ENCODE measurements around the gene CHCHD4. TPM values are rescaled to one million over a fixed set of nuclear protein-coding genes. Genes with fewer than 3 reads are reported as not detected.

The CHCHD4 gene
- total RNA-seq, 4 donors from 2014 or later = 10.7 to 17.7 (median 13.8) TPM

GRCh38 chr3:14143271-14144225 is 18.9 kb upstream of the CHCHD4 start:
- no peaks in the 10 kb centered on the region for H3K27me3 ChIP-seq
- H3K9me3 ChIP-seq = no peaks in the 10 kb centered on the region
- H3K4me1 ChIP-seq = peaks cover 0 to 60% (median 31%) of the 10 kb centered on the region in 4 donors
- peak in 1 of 2 donors; percentile 70 for DNase-seq (ENCODE audit: low spot score in 2 of 2)
- 41% methylated on average over 7 of the region's 7 CpGs for WGBS, 2 donors
- peaks cover 0 to 68% (median 8%) of the 10 kb centered on the region in 3 donors for H3K36me3 ChIP-seq
- TF ChIP-seq POLR2A (IDR thresholded peaks at IDR 0.05) = no peak
- peak in 1 of 2 donors; percentile 87 for TF ChIP-seq EP300 (IDR thresholded peaks at IDR 0.05)
- TF ChIP-seq CTCF (IDR thresholded peaks at IDR 0.05) = no peak
- peak overlapping the region; percentile 72 to 96 (median 87) for H3K27ac ChIP-seq
- peak overlapping the region in 1 of 4 donors; percentile 39 for H3K4me3 ChIP-seq

GRCh38 chr3:14142567-14143270 is 18.0 kb upstream of the CHCHD4 start:
- peaks cover 0 to 68% (median 8%) of the 10 kb centered on the region in 3 donors for H3K36me3 ChIP-seq
- H3K27ac ChIP-seq = peak overlapping the region; percentile 33 to 96 (median 87)
- H3K4me1 ChIP-seq = peaks cover 0 to 60% (median 31%) of the 10 kb centered on the region in 4 donors
- no peaks in the 10 kb centered on the region for H3K27me3 ChIP-seq
- H3K9me3 ChIP-seq = no peaks in the 10 kb centered on the region
- DNase-seq (ENCODE audit: low spot score in 2 of 2) = no peak
- TF ChIP-seq POLR2A (IDR thresholded peaks at IDR 0.05) (no peak), CTCF (IDR thresholded peaks at IDR 0.05) (no peak), EP300 (IDR thresholded peaks at IDR 0.05) (no peak)
- WGBS, 2 donors = 72 to 75% methylated on average over 8 of the region's 8 CpGs
- no peak overlapping the region for H3K4me3 ChIP-seq

GRCh38 chr3:14141602-14142341 is 17.1 kb upstream of the CHCHD4 start:
- Histone ChIP-seq H3K9me3 (no peaks in the 10 kb centered on the region), H3K27me3 (no peaks in the 10 kb centered on the region), H3K4me3 (no peak overlapping the region), H3K36me3 (peaks cover 0 to 68% (median 7%) of the 10 kb centered on the region in 3 donors), H3K27ac (peak overlapping the region in 3 of 4 donors; percentile 80 to 96 (median 94)), H3K4me1 (peaks cover 0 to 65% (median 31%) of the 10 kb centered on the region in 4 donors)
- no peak for TF ChIP-seq CTCF (IDR thresholded peaks at IDR 0.05)
- TF ChIP-seq EP300 (IDR thresholded peaks at IDR 0.05) = no peak
- TF ChIP-seq POLR2A (IDR thresholded peaks at IDR 0.05) = no peak
- no peak for DNase-seq (ENCODE audit: low spot score in 2 of 2)
- WGBS, 2 donors = 86% methylated on average over 19 of the region's 19 CpGs

- no peak overlapping the region for H3K4me3 ChIP-seq
- H3K9me3 ChIP-seq = no peaks in the 10 kb centered on the region
- DNase-seq (ENCODE audit: low spot score in 2 of 2) = no peak
- peak overlapping the region in 2 of 4 donors; percentile 6 to 94 for H3K27ac ChIP-seq
- H3K4me1 ChIP-seq = peaks cover 0 to 67% (median 31%) of the 10 kb centered on the region in 4 donors
- peaks cover 0 to 68% (median 3%) of the 10 kb centered on the region in 3 donors for H3K36me3 ChIP-seq
- WGBS, 2 donors = 57 to 64% methylated on average over 2 of the region's 2 CpGs
- H3K27me3 ChIP-seq = no peaks in the 10 kb centered on the region
- TF ChIP-seq POLR2A (IDR thresholded peaks at IDR 0.05) = no peak
- TF ChIP-seq CTCF (IDR thresholded peaks at IDR 0.05) = no peak
- TF ChIP-seq EP300 (IDR thresholded peaks at IDR 0.05) = no peak
These were observed 16.5 kb upstream of the CHCHD4 start for GRCh38 chr3:14141144-14141543.
